GM20000 (cell line): Measurements from ENCODE around the gene BRICD5.
"Not testable (repeated sequence)": the region's sequence is repeated elsewhere in the genome, so short reads cannot be mapped to it uniquely, and the experiment has no call there.

Source experiments
- DNase-seq: peaks from one replicate; pipeline ENCODE4 v3.0.0; 2012; ENCODE audit warnings: low spot score
- CTCF ChIP-seq: IDR thresholded peaks from 2 replicates; pipeline ENCODE4 v1.5.1; 2012; ENCODE audit warnings: mild to moderate bottlenecking, control low read depth; ENCODE audit errors: extremely low read depth, missing control alignments

BRICD5 gene

GRCh38 chr16:2243031-2243528 lies 32.4 kb upstream of the BRICD5 start:
- TF ChIP-seq CTCF: no peak
- no peak for DNase-seq

- no peak for TF ChIP-seq CTCF
- DNase-seq: no peak
Measured at GRCh38 chr16:2242598-2242997, 31.9 kb upstream of the BRICD5 start.

GRCh38 chr16:2240331-2240730 lies 29.7 kb upstream of the BRICD5 start:
- not testable (repeated sequence) for DNase-seq

- no peak for TF ChIP-seq CTCF
- DNase-seq: no peak
Measured at GRCh38 chr16:2238838-2239675, 28.4 kb upstream of the BRICD5 start.

- DNase-seq: no peak
- TF ChIP-seq CTCF: no peak
Measured at GRCh38 chr16:2238150-2238837, 27.6 kb upstream of the BRICD5 start.

GRCh38 chr16:2237493-2238149 lies 27.0 kb upstream of the BRICD5 start:
- TF ChIP-seq CTCF: no peak
- no peak for DNase-seq

GRCh38 chr16:2237102-2237482 lies 26.4 kb upstream of the BRICD5 start:
- no peak for DNase-seq

More at GRCh38 chr16:2237102-2237482, 26.4 kb upstream of the BRICD5 start:
- TF ChIP-seq CTCF: no peak
